HG03432 (cell line): ENCODE results near the gene GSG1L2.

Source experiments
- ATAC-seq: cut with Tn5 transposase; IDR thresholded peaks from one replicate; pipeline ENCODE4 v1.9.1; 2021; ENCODE audit warnings: mild to moderate bottlenecking, moderate library complexity; ENCODE audit not compliant: unreplicated experiment

The GSG1L2 gene

GRCh38 chr17:9821921-9822320 lies at the start of gene GSG1L2:
TSS of gene GSG1L2 (minus strand) at chr17:9822079. CDS start at chr17:9822071, 8 bp downstream.
- ATAC-seq: no peak

GRCh38 chr17:9868552-9868951 lies 46.7 kb upstream of the GSG1L2 start:
- ATAC-seq: no peak

- no peak for ATAC-seq
Measured at GRCh38 chr17:9865586-9865985, 43.7 kb upstream of the GSG1L2 start.

- ATAC-seq: no peak
Measured at GRCh38 chr17:9862949-9863348, 41.1 kb upstream of the GSG1L2 start.

DNA sequence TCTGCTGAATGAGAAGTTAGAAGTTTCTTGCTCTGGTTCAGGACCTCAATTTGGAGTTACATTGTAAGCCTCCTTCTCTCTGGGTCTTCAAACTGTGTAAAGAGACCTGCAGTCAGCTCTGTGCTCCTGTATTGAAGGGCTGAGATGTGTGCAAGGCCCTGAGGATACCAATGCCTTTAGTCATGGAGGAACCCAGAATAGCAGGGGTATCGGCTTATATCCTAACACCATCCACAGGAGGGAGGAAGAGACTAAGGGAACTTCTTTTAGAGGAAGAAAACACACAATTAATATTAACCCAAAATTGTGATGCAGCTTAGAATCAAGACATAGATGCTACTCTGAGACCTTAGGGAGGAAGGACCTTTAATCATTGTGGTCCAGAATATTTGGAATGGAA lies 40.3 kb upstream of the GSG1L2 start:
- no peak for ATAC-seq

GRCh38 chr17:9860851-9861250 lies 39.0 kb upstream of the GSG1L2 start:
- ATAC-seq: no peak

GRCh38 chr17:9859781-9860180 lies 37.9 kb upstream of the GSG1L2 start:
- no peak for ATAC-seq

DNA sequence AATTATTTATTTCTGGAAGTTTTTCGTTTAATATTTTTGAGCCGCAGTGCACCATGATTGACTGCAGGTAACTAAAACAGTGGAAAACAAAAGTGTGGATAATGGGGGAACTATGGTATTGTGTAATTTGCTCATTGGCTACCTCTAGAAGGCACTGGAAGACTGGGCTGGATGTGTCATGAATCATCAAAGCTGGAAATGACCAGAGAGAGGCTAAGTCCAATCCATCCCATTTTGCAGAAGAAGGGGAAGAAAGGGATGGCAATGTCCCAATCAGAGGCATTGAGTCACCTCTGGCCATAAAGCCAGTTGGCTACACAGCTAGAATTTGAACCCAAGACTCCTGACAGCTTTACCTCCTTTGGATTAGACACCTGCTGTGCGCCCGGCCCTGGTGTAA lies 33.2 kb upstream of the GSG1L2 start:
- no peak for ATAC-seq

- ATAC-seq: no peak
Measured at GRCh38 chr17:9854255-9854654, 32.4 kb upstream of the GSG1L2 start.

DNA sequence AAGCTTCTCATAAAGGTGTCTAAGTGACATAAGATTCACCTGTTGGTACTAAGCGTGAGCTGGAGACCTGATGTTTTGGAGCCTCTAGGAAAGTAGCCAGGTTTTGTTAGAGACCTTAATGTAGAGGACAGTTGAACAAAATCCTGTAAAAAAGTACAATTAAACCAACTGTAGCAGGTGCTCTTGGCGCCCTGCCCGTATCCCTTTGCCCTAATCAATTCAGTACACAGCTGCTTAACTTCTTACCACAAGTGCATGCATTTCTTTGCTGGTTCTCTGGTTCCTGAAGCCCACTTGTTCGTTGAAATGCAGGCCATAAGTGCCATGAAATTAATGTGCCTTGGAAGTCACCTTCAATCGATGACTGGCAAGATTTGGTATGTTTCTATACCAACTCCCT lies 28.3 kb upstream of the GSG1L2 start:
- no peak for ATAC-seq

DNA sequence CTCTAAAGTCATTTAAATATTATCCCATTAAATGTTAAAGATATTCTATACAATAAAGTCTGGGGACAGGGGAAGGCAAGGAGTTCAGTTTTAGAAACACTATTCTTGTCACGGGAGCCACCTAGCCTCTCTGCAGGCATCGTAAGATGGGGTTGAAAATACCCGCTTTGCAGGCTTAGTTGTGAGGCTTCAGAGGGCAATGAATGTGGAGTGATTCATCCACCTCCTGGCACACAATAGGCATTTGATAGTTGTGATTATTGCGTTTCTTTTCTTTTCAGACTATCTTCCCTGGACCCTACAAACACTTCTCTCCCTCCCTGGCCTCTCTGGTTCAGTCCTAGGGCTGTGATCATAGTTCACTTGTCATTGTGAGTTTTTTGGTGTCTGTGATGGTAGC lies 23.4 kb upstream of the GSG1L2 start:
- no peak for ATAC-seq

DNA sequence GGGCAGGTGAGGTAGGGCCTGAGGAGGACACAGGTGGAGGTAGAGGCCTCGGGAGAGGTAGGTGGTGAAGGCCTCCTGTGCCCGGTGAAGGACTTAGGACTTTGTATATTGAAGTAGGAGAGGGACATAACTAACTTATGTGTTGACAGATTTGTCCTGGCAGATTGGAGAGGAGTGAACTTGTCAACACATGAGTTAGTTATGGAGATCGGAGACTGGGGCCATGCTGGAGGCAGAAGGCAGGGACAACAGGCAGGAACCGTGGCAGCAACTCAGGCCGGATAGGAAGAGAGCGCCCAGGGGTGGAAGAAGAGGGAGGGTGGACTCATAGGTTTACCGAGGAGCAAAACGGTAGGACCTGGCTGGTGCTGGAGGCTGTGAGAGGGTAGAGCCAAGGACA lies 22.3 kb upstream of the GSG1L2 start:
- no peak for ATAC-seq

GRCh38 chr17:9843152-9844010 lies 21.5 kb upstream of the GSG1L2 start:
- ATAC-seq: no peak

- no peak for ATAC-seq
Measured at GRCh38 chr17:9842057-9842758, 20.3 kb upstream of the GSG1L2 start.

DNA sequence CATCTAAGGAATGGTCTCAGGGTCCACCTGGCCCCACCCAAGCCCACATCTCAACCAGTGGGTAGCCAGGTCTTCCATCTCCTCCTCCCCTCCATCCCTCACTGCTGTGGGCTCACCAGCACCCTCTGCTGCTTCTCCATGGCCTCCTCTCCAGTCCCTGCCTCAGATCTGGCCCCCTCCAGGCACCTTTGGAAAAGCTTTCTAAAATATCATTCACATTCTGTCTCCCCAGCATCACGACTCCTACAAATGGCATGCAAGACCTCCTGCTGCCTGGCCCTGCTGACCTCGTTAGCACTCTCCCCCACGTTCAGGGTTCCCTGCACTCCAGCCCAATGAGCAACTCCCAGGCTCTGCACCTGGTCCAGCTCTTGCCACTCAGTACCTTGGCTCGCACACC lies 17.6 kb upstream of the GSG1L2 start:
- ATAC-seq: no peak

GRCh38 chr17:9837551-9838471 lies 15.9 kb upstream of the GSG1L2 start:
- no peak for ATAC-seq

- no peak for ATAC-seq
Measured at GRCh38 chr17:9833922-9834321, 12.0 kb upstream of the GSG1L2 start.

- no peak for ATAC-seq
Measured at GRCh38 chr17:9830711-9831110, 8.8 kb upstream of the GSG1L2 start.

- ATAC-seq: no peak
Measured at GRCh38 chr17:9829343-9829742, 7.5 kb upstream of the GSG1L2 start.

GRCh38 chr17:9828296-9829295 lies 6.7 kb upstream of the GSG1L2 start:
- ATAC-seq: no peak
